ENCODE results near the gene KIAA0825.

The KIAA0825 gene

GRCh38 chr5:94445726-94446125, 172.7 kb downstream of the KIAA0825 start:
- Histone ChIP-seq H3K4me3 (ENCODE audit: insufficient read length, low read depth) (no peak overlapping the region), H3K27me3 (ENCODE audit: insufficient read depth, insufficient read length) (no peaks in the 10 kb centered on the region), H3K9me3 (ENCODE audit: insufficient read depth, low read length) (no peaks in the 10 kb centered on the region), H3K36me3 (ENCODE audit: insufficient read depth, insufficient read length, low read length) (no peaks in the 10 kb centered on the region), H3K9ac (ENCODE audit: insufficient read length, low read depth) (no peak overlapping the region), H3K4me1 (ENCODE audit: insufficient read depth, insufficient read length) (no peaks in the 10 kb centered on the region)
- TF ChIP-seq ZNF274 (IDR thresholded peaks at IDR 0.05; ENCODE audit: low read depth, low read length) = no peak
- no peak for TF ChIP-seq YY1 (IDR thresholded peaks at IDR 0.05; ENCODE audit: insufficient read depth, insufficient read length)
- TF ChIP-seq SUZ12 (IDR thresholded peaks at IDR 0.05; ENCODE audit: extremely low read depth, insufficient read depth, insufficient read length) = no peak
- no peak for DNase-seq (ENCODE audit: low read depth, low spot score)

DNA sequence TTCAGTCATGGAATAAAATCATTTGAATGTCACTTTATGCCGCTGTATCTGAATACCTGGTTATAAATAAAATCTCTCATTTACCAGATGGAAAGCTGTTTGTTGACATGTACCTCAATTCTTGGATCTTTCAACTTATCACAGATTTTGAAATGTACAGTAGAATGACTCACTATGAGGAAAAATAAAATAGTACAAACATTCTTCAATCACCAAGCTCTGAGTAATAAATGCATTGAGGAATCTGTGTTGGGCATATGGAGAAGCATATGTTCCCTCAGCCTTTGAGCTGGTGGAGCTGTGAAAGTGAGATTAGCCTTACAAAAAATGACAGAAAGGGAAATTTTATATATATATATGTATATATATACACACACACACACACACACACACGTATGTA, 175.4 kb downstream of the KIAA0825 start:
- Histone ChIP-seq H3K9me3 (ENCODE audit: insufficient read depth, low read length) (no peaks in the 10 kb centered on the region), H3K36me3 (ENCODE audit: insufficient read depth, insufficient read length, low read length) (no peaks in the 10 kb centered on the region), H3K27me3 (ENCODE audit: insufficient read depth, insufficient read length) (no peaks in the 10 kb centered on the region), H3K4me3 (ENCODE audit: insufficient read length, low read depth) (no peak overlapping the region), H3K9ac (ENCODE audit: insufficient read length, low read depth) (no peak overlapping the region), H3K4me1 (ENCODE audit: insufficient read depth, insufficient read length) (no peaks in the 10 kb centered on the region)
- TF ChIP-seq YY1 (IDR thresholded peaks at IDR 0.05; ENCODE audit: insufficient read depth, insufficient read length) = no peak
- TF ChIP-seq SUZ12 (IDR thresholded peaks at IDR 0.05; ENCODE audit: extremely low read depth, insufficient read depth, insufficient read length) = no peak
- TF ChIP-seq ZNF274 (IDR thresholded peaks at IDR 0.05; ENCODE audit: low read depth, low read length) = no peak
- DNase-seq (ENCODE audit: low read depth, low spot score) = no peak

- H3K4me1 ChIP-seq (ENCODE audit: insufficient read depth, insufficient read length) = no peaks in the 10 kb centered on the region
These were observed 176.3 kb downstream of the KIAA0825 start for GRCh38 chr5:94442076-94442475.

DNA sequence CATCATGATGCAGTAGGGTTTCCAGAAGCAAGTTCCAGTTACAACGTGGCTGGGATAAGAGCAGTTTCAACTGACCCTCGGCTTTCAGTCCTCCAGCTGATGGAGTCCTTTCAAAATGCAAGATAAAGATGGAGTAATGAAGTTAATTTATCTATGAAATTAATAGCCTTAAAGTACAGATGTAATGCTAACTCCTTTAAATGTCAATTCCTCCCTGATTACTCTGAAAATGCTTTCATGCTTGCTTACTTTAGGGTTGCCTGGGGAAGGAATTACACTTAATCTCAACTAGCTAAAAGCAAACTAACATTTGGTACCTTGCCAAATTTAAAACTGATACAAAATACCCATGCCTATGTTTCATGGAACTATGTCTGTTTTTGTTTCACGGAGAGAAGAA, 178.4 kb downstream of the KIAA0825 start:
- Histone ChIP-seq H3K36me3 (ENCODE audit: insufficient read depth, insufficient read length, low read length) (no peaks in the 10 kb centered on the region), H3K4me1 (ENCODE audit: insufficient read depth, insufficient read length) (no peaks in the 10 kb centered on the region), H3K9me3 (ENCODE audit: insufficient read depth, low read length) (no peaks in the 10 kb centered on the region), H3K9ac (ENCODE audit: insufficient read length, low read depth) (no peak overlapping the region), H3K27me3 (ENCODE audit: insufficient read depth, insufficient read length) (no peaks in the 10 kb centered on the region), H3K4me3 (ENCODE audit: insufficient read length, low read depth) (no peak overlapping the region)
- no peak for TF ChIP-seq ZNF274 (IDR thresholded peaks at IDR 0.05; ENCODE audit: low read depth, low read length)
- no peak for TF ChIP-seq SUZ12 (IDR thresholded peaks at IDR 0.05; ENCODE audit: extremely low read depth, insufficient read depth, insufficient read length)
- no peak for TF ChIP-seq YY1 (IDR thresholded peaks at IDR 0.05; ENCODE audit: insufficient read depth, insufficient read length)
- DNase-seq (ENCODE audit: low read depth, low spot score) = no peak

More at GRCh38 chr5:94442076-94442475, 176.3 kb downstream of the KIAA0825 start:
- no peak for DNase-seq (ENCODE audit: low read depth, low spot score)
- Histone ChIP-seq H3K27me3 (ENCODE audit: insufficient read depth, insufficient read length) (no peaks in the 10 kb centered on the region), H3K4me3 (ENCODE audit: insufficient read length, low read depth) (no peak overlapping the region), H3K9me3 (ENCODE audit: insufficient read depth, low read length) (no peaks in the 10 kb centered on the region), H3K9ac (ENCODE audit: insufficient read length, low read depth) (no peak overlapping the region), H3K36me3 (ENCODE audit: insufficient read depth, insufficient read length, low read length) (no peaks in the 10 kb centered on the region)
- TF ChIP-seq YY1 (IDR thresholded peaks at IDR 0.05; ENCODE audit: insufficient read depth, insufficient read length) (no peak), ZNF274 (IDR thresholded peaks at IDR 0.05; ENCODE audit: low read depth, low read length) (no peak), SUZ12 (IDR thresholded peaks at IDR 0.05; ENCODE audit: extremely low read depth, insufficient read depth, insufficient read length) (no peak)

- Histone ChIP-seq H3K4me1 (ENCODE audit: insufficient read depth, insufficient read length) (no peaks in the 10 kb centered on the region), H3K27me3 (ENCODE audit: insufficient read depth, insufficient read length) (no peaks in the 10 kb centered on the region), H3K36me3 (ENCODE audit: insufficient read depth, insufficient read length, low read length) (no peaks in the 10 kb centered on the region), H3K9me3 (ENCODE audit: insufficient read depth, low read length) (no peaks in the 10 kb centered on the region), H3K9ac (ENCODE audit: insufficient read length, low read depth) (no peak overlapping the region), H3K4me3 (ENCODE audit: insufficient read length, low read depth) (no peak overlapping the region)
- TF ChIP-seq YY1 (IDR thresholded peaks at IDR 0.05; ENCODE audit: insufficient read depth, insufficient read length) (no peak), ZNF274 (IDR thresholded peaks at IDR 0.05; ENCODE audit: low read depth, low read length) (no peak), SUZ12 (IDR thresholded peaks at IDR 0.05; ENCODE audit: extremely low read depth, insufficient read depth, insufficient read length) (no peak)
- no peak for DNase-seq (ENCODE audit: low read depth, low spot score)
These were observed 184.8 kb downstream of the KIAA0825 start for GRCh38 chr5:94433397-94434163.

GRCh38 chr5:94432499-94432898, 185.9 kb downstream of the KIAA0825 start:
- Histone ChIP-seq H3K9ac (ENCODE audit: insufficient read length, low read depth) (no peak overlapping the region), H3K4me1 (ENCODE audit: insufficient read depth, insufficient read length) (no peaks in the 10 kb centered on the region), H3K36me3 (ENCODE audit: insufficient read depth, insufficient read length, low read length) (no peaks in the 10 kb centered on the region), H3K4me3 (ENCODE audit: insufficient read length, low read depth) (no peak overlapping the region), H3K27me3 (ENCODE audit: insufficient read depth, insufficient read length) (no peaks in the 10 kb centered on the region), H3K9me3 (ENCODE audit: insufficient read depth, low read length) (no peaks in the 10 kb centered on the region)
- no peak for DNase-seq (ENCODE audit: low read depth, low spot score)
- no peak for TF ChIP-seq YY1 (IDR thresholded peaks at IDR 0.05; ENCODE audit: insufficient read depth, insufficient read length)
- no peak for TF ChIP-seq ZNF274 (IDR thresholded peaks at IDR 0.05; ENCODE audit: low read depth, low read length)

DNA sequence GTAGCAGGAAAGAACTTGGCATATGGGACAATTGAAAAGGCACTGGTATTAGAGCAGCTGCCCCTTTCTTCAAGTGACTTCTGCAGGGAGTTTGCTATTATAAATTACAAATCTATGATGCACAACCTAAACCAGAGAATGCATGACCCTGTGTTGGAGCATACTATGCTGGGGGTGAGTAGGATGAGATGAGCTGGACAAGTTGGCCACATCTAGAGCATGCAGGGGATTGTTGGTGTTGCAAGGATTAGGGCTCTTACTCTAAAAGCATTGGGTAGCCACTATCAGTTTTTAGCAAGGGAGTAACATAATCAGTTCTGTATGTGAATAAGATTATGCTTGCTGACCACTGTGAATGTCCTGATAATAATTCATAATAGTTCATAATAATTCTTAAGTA, 186.7 kb downstream of the KIAA0825 start:
- no peak for TF ChIP-seq YY1 (IDR thresholded peaks at IDR 0.05; ENCODE audit: insufficient read depth, insufficient read length)
- TF ChIP-seq ZNF274 (IDR thresholded peaks at IDR 0.05; ENCODE audit: low read depth, low read length) = no peak
- TF ChIP-seq SUZ12 (IDR thresholded peaks at IDR 0.05; ENCODE audit: extremely low read depth, insufficient read depth, insufficient read length) = no peak
- no peak overlapping the region for H3K9ac ChIP-seq (ENCODE audit: insufficient read length, low read depth)

More for the DNA sequence above, 186.7 kb downstream of the KIAA0825 start:
- Histone ChIP-seq H3K4me1 (ENCODE audit: insufficient read depth, insufficient read length) (no peaks in the 10 kb centered on the region), H3K4me3 (ENCODE audit: insufficient read length, low read depth) (no peak overlapping the region), H3K27me3 (ENCODE audit: insufficient read depth, insufficient read length) (no peaks in the 10 kb centered on the region), H3K9me3 (ENCODE audit: insufficient read depth, low read length) (no peaks in the 10 kb centered on the region), H3K36me3 (ENCODE audit: insufficient read depth, insufficient read length, low read length) (no peaks in the 10 kb centered on the region)
- DNase-seq (ENCODE audit: low read depth, low spot score) = no peak
